Nephron (organoid): ENCODE measurements around the gene CELF3.

Experiments
- H3K27ac Mint-ChIP-seq, 3 experiments: 2 replicates each; pipeline ENCODE4 v1.8.0; 2020; ENCODE audit warnings: mixed read lengths in 3 of 3, mild to moderate bottlenecking in 2 of 3, moderate library complexity in 1 of 3
- H3K27me3 Mint-ChIP-seq: 2 replicates; pipeline ENCODE4 v1.8.0; 2021; ENCODE audit warnings: low read depth, mild to moderate bottlenecking, moderate library complexity, mixed read lengths
- H3K36me3 Mint-ChIP-seq: 2 replicates; pipeline ENCODE4 v1.8.0; 2020; ENCODE audit warnings: low read depth, mixed read lengths
- H3K4me1 Mint-ChIP-seq: 2 replicates; pipeline ENCODE4 v1.8.0; 2020; ENCODE audit warnings: mixed read lengths
- H3K4me3 Mint-ChIP-seq, 3 experiments: 2 replicates each; pipeline ENCODE4 v1.8.0; 2020; ENCODE audit warnings: mild to moderate bottlenecking in 3 of 3, mixed read lengths in 3 of 3, moderate library complexity in 2 of 3
- H3K9me3 Mint-ChIP-seq: 2 replicates; pipeline ENCODE4 v1.8.0; 2020; ENCODE audit warnings: mixed read lengths
- CTCF ChIP-seq, 3 experiments: fragments of 200-600 bp; sonication (generic); IDR thresholded peaks; one replicate each; pipeline ENCODE4 v1.5.0; 2021; ENCODE audit warnings: antibody characterized with exemption in 3 of 3; ENCODE audit not compliant: unreplicated experiment in 3 of 3

CELF3 gene

GRCh38 chr1:151718011-151718431 is 1.4 kb upstream of the CELF3 start:
- TF ChIP-seq CTCF (IDR thresholded peaks at IDR 0.05; ENCODE audit: unreplicated experiment in 3 of 3), result no peak
- Mint-ChIP-seq H3K4me1 (peaks cover 34% of the 10 kb centered on the region), H3K9me3 (no peaks in the 10 kb centered on the region), H3K36me3 (no peaks in the 10 kb centered on the region), H3K4me3 (peak overlapping the region; percentile 46 to 84 (median 47)), H3K27ac (no peak overlapping the region), H3K27me3 (peaks cover 93% of the 10 kb centered on the region)

- no peaks in the 10 kb centered on the region for H3K9me3 Mint-ChIP-seq
- H3K27ac Mint-ChIP-seq, result no peak overlapping the region
- H3K36me3 Mint-ChIP-seq, result no peaks in the 10 kb centered on the region
- peaks cover 34% of the 10 kb centered on the region for H3K4me1 Mint-ChIP-seq
- peaks cover 79% of the 10 kb centered on the region for H3K27me3 Mint-ChIP-seq
- H3K4me3 Mint-ChIP-seq, result peak overlapping the region in 1 of 3 experiments; percentile 13
- no peak for TF ChIP-seq CTCF (IDR thresholded peaks at IDR 0.05; ENCODE audit: unreplicated experiment in 3 of 3)
Observed at GRCh38 chr1:151716405-151716762, 219 bp downstream of the CELF3 start.

- Mint-ChIP-seq H3K4me3 (peak overlapping the region in 2 of 3 experiments; percentile 6 to 19), H3K4me1 (peaks cover 31% of the 10 kb centered on the region), H3K9me3 (no peaks in the 10 kb centered on the region)
Observed at GRCh38 chr1:151715726-151716404, 738 bp downstream of the CELF3 start.

GRCh38 chr1:151714820-151715725 is 1.5 kb downstream of the CELF3 start:
- H3K4me3 Mint-ChIP-seq, result peak overlapping the region in 2 of 3 experiments; percentile 6 to 19
- peaks cover 23% of the 10 kb centered on the region for H3K4me1 Mint-ChIP-seq
- TF ChIP-seq CTCF (IDR thresholded peaks at IDR 0.05; ENCODE audit: unreplicated experiment in 3 of 3), result no peak
- no peak overlapping the region for H3K27ac Mint-ChIP-seq
- no peaks in the 10 kb centered on the region for H3K36me3 Mint-ChIP-seq
- peaks cover 68% of the 10 kb centered on the region for H3K27me3 Mint-ChIP-seq
- H3K9me3 Mint-ChIP-seq, result no peaks in the 10 kb centered on the region

More at GRCh38 chr1:151715726-151716404, 738 bp downstream of the CELF3 start:
- no peak for TF ChIP-seq CTCF (IDR thresholded peaks at IDR 0.05; ENCODE audit: unreplicated experiment in 3 of 3)
- Mint-ChIP-seq H3K36me3 (no peaks in the 10 kb centered on the region), H3K27me3 (peaks cover 76% of the 10 kb centered on the region), H3K27ac (no peak overlapping the region)

- Mint-ChIP-seq H3K27ac (no peak overlapping the region), H3K27me3 (peaks cover 56% of the 10 kb centered on the region), H3K36me3 (no peaks in the 10 kb centered on the region), H3K4me1 (peaks cover 22% of the 10 kb centered on the region), H3K4me3 (no peak overlapping the region), H3K9me3 (no peaks in the 10 kb centered on the region)
- TF ChIP-seq CTCF (IDR thresholded peaks at IDR 0.05; ENCODE audit: unreplicated experiment in 3 of 3), result no peak
Observed at GRCh38 chr1:151713874-151714273, 2.7 kb downstream of the CELF3 start.
